ENCODE measurements around the gene DGKK.
A peak's percentile ranks its signal among the peaks of the same experiment; 100 is the strongest.

DGKK gene, protein sequence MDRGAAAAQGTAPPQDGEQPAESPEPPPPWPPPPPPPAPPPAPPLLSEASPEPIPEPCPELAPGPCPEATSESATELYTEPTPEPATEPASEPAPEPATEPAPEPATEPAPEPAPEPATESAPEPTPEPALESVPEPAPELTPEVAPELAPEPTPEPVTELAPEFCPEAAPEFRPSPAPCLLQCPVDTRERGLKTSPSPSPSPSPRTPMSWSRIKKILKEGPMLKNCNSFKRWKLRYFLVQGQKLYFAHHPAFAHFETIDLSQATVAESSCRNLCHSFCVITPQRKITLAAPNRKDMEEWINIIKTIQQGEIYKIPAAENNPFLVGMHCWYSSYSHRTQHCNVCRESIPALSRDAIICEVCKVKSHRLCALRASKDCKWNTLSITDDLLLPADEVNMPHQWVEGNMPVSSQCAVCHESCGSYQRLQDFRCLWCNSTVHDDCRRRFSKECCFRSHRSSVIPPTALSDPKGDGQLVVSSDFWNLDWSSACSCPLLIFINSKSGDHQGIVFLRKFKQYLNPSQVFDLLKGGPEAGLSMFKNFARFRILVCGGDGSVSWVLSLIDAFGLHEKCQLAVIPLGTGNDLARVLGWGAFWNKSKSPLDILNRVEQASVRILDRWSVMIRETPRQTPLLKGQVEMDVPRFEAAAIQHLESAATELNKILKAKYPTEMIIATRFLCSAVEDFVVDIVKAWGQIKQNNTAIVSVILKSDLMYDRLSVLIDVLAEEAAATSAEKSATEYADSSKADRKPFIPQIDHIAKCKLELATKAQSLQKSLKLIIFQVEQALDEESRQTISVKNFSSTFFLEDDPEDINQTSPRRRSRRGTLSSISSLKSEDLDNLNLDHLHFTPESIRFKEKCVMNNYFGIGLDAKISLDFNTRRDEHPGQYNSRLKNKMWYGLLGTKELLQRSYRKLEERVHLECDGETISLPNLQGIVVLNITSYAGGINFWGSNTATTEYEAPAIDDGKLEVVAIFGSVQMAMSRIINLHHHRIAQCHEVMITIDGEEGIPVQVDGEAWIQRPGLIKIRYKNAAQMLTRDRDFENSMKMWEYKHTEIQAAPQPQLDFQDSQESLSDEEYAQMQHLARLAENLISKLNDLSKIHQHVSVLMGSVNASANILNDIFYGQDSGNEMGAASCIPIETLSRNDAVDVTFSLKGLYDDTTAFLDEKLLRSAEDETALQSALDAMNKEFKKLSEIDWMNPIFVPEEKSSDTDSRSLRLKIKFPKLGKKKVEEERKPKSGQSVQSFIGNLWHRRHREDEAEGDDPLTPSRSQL

GRCh38 chrX:50470103-50471031 is at the start of gene DGKK:
Gene DGKK (minus strand): TSS chrX:50470825. CDS start chrX:50470678, 147 bp downstream.
- DNase-seq: peak; percentile 40

- DNase-seq: no peak
Observed at GRCh38 chrX:50514811-50515210, 44.2 kb upstream of the DGKK start.

DNA sequence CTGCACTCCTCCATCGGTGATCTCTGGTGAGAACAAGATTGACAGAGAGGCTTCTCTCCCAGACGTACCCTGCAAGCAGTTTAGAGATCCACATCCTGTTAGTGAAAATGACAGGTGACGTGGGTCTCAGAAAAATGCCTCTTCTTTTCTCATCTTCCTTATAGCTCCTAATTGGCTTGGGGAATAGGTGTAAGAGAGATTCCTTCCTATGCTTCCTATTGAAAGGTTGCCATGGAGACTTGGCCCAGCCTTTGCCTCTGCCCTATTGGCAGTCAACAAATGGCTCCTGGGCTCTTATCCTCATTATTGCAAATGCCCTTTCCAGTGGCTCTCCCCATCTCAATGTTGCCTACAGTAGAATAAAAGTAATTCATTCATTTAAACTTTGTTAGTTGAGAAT is 26.5 kb upstream of the DGKK start:
- DNase-seq: no peak

DNA sequence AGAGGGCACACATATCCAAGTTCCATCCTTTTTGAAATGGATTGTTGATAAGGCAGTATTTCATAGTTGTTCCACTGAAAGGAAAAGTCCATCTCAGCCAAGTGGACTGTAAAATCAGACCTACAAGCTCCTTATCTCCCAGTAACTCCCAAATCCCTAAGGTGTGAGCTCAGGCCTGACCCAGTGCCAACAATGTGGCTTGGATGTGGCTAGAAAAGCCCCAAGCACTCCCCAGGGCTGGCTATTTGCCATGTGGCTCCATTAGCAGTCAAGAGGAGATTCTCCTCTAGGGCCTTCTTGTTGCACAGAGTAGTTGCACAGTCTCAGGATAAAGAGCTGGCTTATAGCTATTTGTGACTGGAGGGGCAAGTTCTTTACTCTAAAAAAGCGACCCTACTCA is 25.0 kb upstream of the DGKK start:
- DNase-seq: no peak

DNA sequence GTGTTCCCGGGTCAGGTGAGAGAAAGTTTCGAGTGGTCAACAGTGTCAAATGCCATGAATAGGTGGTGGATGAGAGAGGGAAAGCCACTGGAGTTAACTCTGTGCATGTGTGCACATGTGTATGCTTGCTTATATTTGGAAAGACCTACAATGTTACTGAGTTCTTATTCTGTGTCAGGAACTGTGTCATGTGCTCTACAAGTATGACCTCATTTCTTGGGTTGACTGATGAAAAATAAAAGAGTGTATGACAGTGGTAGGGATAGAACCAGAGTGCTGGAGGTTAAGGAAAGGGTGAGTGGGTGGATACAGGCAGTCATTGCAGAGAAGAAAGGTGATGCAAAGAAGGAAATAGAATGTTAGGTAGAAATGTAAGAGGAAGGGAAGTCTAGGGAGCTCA is 22.1 kb upstream of the DGKK start:
- no peak for DNase-seq

DNA sequence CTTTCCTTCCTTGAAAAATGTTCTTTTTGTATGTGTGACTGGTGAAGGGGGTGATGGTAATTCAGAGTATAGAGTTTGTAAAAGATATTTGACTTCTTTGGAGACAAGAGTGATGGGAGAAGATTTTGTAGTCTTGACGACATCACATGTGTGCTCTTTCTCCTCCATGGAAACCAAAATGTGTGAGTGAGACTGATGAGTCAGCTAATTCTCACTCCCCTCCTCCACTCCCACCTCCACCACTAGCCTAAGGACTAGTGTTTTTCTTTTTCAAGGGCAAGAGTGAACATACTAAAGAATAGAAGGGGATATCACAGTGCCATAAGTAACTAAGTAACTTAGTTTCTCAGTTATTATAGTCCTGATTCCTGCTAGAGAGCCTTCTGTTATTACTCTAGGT is 14.0 kb upstream of the DGKK start:
- no peak for DNase-seq

- DNase-seq: no peak
Observed at GRCh38 chrX:50483283-50483682, 12.7 kb upstream of the DGKK start.

GRCh38 chrX:50475208-50475607 is 4.6 kb upstream of the DGKK start:
- DNase-seq: no peak

DNA sequence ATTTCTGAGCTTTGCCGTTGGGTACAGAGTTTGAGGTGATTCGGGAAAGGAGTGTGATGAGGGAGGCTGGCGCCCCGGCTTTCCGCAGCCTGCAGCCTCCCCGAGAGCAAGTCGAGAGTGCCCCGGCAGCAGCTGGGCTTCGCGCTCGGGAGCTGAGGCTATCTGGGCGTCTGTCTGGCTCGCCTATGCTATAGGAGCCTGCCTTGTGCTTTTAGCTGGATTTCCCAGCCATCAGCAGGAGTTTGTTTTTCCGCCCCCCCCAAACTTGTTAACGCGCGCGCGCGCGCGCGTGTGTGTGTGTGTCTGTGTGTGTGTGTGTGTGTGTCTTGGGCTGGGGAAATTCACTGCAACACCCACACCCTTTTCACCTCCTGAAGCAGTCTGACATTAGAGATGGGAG is 765 bp upstream of the DGKK start:
- no peak for DNase-seq

DNA sequence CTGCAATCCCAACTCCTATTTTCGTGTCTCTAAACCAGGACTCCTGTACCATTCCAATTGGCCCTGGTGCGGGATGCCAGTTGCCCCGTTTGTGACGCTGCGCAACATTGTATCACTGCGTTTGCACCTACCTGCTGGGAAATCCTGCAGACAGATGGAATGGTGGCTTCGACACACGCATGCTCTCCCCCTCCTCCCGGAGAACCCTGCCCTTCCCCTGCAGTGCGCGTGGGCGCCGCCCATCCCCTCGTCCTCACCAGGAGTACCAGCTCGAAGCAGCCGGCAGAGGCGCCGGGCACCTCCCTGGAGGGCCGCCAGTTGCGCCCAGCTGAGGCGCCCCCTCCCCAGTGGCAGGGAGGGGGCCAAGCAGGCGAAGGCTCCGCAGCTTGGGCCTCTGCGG is 1.4 kb downstream of the DGKK start:
- DNase-seq: no peak

DNA sequence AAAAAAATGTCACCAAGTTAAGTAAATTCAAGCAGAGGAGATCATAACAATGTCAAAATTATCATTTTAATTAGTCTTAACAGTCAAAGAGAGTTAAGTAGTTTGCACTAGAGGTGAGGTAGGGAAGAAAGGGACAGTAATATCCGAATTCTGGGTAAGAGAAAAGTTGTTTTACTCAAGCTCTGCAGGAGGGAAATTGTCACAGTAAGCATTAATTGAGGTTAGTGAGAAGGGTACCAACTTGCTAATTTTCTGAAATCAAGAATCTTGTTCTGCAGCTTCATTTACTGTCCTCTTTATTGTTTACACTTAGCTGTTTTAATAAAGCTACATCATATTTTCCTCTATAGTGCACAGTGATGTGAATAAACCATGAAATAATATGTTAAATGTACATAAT is 11.0 kb downstream of the DGKK start:
- no peak for DNase-seq

DNA sequence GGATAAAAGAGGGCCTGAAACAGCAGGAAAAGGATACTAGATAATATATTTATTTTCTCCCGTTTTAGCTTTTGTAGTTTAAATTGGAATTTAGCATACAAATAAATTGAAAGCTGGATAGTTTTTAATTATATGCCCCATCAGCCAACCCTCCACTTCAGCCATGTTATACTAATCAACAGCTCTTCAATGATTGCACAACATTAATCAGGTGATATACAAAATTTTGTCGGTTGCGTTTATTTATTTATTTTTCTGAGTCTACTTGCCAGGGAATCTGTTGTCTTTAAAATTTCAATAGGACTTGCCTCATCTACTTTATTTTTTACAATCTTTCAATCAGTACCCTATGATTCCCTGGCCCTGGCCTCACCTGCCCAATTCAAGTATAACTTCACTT is 12.1 kb downstream of the DGKK start:
- DNase-seq: no peak

DNA sequence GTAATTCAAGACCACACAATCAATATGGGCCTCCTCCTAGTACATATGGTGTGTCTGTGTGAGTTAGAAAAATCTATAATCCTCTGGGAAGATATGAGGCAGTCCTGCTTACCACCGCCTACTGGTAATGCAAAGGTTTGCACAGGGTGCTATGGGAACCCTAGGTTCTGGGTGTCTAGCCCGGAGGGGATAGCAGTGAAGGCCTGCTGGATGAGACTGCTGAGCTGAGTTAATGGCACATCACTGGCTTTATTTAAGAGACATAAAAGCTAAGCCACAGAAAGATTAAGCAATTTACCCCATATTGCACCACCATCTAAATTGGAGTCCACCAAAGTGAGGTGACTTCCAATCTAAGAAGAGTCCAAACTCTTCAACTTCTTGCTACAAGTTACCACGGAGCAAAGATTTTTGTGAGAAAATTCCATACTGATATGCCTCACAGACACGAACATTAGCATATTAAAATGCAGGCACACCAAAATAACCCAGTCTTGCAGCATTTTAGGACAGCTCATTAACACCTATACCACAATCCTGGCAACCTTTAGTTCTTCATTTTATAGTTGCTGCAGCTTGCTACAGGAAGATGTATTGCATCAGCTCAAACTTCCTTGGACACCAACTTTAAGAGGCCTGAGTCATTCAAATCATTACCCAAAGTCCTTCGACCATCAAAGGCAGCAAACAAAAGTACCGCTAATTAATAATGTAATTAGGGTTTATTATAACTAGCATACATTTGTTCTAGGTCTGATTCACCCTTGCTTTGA is 13.7 kb downstream of the DGKK start:
- no peak for DNase-seq

DNA sequence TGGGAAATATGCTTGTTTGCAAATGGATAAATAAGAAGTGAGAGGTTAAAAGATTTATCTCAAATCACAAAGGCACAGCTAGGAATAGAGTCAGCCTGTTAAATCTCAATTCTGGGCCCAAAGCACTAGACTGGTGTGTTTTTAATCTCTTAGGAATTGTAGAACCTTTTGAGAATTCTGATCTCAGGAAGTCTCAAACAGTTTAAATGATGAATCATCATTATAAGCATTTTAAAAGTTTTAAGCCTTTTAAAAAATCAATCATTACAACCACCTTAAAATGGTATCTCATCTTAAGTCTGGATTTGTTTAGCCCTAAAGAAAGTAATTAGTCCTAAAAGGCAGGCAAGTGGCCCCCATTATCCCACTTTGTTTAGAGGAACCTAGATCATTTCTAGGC is 17.8 kb downstream of the DGKK start:
- no peak for DNase-seq

GRCh38 chrX:50450324-50450723 is 20.3 kb downstream of the DGKK start:
- DNase-seq: no peak

DNA sequence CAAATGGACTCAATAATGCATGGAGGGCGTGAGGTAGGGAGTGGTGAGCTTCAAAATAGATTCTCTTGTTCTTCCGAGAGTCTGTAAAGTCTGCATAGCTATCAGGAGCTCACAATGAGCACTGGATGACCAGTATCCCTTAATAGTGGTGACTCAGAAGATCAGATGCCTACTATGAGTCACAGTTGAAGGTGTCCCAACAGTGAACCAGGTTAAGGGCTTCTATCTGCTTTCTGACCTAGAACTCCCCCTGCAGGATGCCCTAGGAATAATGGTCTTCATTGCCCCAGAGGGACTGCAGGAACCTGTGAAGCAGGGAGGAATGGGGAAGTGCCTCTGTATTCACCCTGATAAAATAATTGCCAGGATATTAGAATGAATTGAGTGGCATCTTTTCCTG is 22.1 kb downstream of the DGKK start:
- no peak for DNase-seq

GRCh38 chrX:50447535-50447934 is 23.1 kb downstream of the DGKK start:
- no peak for DNase-seq

GRCh38 chrX:50442426-50443116 is 28.1 kb downstream of the DGKK start:
- DNase-seq: no peak

DNA sequence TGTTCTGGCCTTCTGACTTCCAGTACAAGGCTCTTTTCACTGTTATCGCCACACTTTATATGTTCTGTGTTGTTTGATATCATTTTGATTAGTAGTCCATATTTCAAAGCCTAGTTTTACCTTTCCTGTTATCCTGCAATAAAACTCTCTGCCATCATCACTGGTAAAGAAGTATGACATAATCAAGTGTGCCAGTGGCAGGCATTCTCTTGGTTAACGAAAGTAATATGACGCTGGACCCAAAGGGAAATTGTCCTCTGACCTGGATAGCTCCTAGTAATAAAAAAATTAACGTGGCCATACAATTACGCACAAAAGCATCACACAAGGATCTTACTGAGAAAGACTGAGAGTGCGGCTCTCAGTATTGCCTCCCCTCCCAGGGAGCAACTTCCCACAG is 33.8 kb downstream of the DGKK start:
- no peak for DNase-seq

DNA sequence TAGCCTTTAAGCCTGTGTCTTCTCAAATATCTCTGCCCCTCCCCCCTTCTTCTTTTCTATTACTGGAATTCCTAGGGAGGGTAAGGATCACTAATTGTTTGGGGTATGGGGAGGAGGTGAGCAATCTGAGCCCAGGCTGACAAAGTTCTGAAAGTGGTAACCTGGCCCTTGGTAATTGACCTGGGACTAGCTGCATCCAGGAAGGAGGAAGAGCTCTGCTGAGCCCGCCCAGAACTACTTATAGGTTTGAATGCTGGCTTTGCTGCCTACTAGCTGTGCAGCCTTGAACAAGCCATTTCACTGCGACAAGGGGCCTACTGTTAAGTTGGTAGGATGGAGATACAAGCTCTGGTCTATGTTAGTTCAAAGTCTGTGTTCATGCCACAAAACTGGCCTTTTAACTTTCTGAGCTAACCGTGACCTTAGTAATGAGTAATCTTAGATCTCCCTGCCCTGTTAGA is 37.8 kb downstream of the DGKK start:
- DNase-seq: no peak

GRCh38 chrX:50431623-50432022 is 39.0 kb downstream of the DGKK start:
- DNase-seq: no peak

All from NCI-H748 treated with DMSO at 0.1 percent for 48 hours (cell line).